OCI-LY1 (cell line): ENCODE results near the gene PCDHGA2.
"Not testable (repeated sequence)": the region's sequence is repeated elsewhere in the genome, so short reads cannot be mapped to it uniquely, and the experiment has no call there.

Source experiments
- H2AFZ ChIP-seq: fragments of 200-600 bp; sonication (generic), shearing (Covaris generic); 2 replicates; pipeline ENCODE4 v1.6.0; 2014; ENCODE audit warnings: antibody characterized with exemption, mild to moderate bottlenecking, low read length
- H3F3A ChIP-seq: fragments of 200-600 bp; sonication (generic), shearing (Covaris generic); 2 replicates; pipeline ENCODE4 v1.6.0; 2014; ENCODE audit warnings: mild to moderate bottlenecking, antibody characterized with exemption, low read length, moderate library complexity; ENCODE audit not compliant: insufficient read depth
- H3K27ac ChIP-seq: fragments of 200-600 bp; sonication (generic); 2 replicates; pipeline ENCODE4 v1.5.1; 2014; ENCODE audit warnings: low read length, mixed run types, mild to moderate bottlenecking, low read depth; ENCODE audit not compliant: poor library complexity, severe bottlenecking
- H3K27me3 ChIP-seq: fragments of 200-600 bp; sonication (generic); 2 replicates; pipeline ENCODE4 v1.6.0; 2014; ENCODE audit warnings: antibody characterized with exemption, mild to moderate bottlenecking, low read length, moderate library complexity; ENCODE audit not compliant: insufficient read depth
- H3K36me3 ChIP-seq: fragments of 200-600 bp; sonication (generic); 2 replicates; pipeline ENCODE4 v1.6.1; 2014; ENCODE audit warnings: mild to moderate bottlenecking, antibody characterized with exemption, low read length, moderate library complexity, mixed read lengths; ENCODE audit not compliant: insufficient read depth
- H3K4me1 ChIP-seq: fragments of 200-600 bp; sonication (generic); 2 replicates; pipeline ENCODE4 v1.5.1; 2014; ENCODE audit warnings: mild to moderate bottlenecking, low read length, moderate library complexity; ENCODE audit not compliant: insufficient read depth, severe bottlenecking
- H3K4me2 ChIP-seq: fragments of 200-600 bp; sonication (generic), shearing (Covaris generic); 2 replicates; pipeline ENCODE4 v1.6.1; 2014; ENCODE audit warnings: low read length
- H3K4me3 ChIP-seq: fragments of 200-600 bp; sonication (generic); 2 replicates; pipeline ENCODE4 v1.5.1; 2014; ENCODE audit warnings: low read length, low read depth, mild to moderate bottlenecking, mixed read lengths; ENCODE audit not compliant: poor library complexity, severe bottlenecking
- H3K79me2 ChIP-seq: fragments of 200-600 bp; shearing (Covaris generic); 2 replicates; pipeline ENCODE4 v1.6.1; 2016; ENCODE audit warnings: mixed run types, low read length, mixed read lengths; ENCODE audit not compliant: insufficient read depth
- H3K9ac ChIP-seq: fragments of 200-600 bp; sonication (generic), shearing (Covaris generic); 2 replicates; pipeline ENCODE4 v1.6.1; 2014; ENCODE audit warnings: mild to moderate bottlenecking, low read length, mixed read lengths
- H3K9me2 ChIP-seq: fragments of 200-600 bp; sonication (generic), shearing (Covaris generic); 2 replicates; pipeline ENCODE4 v1.6.1; 2014; ENCODE audit warnings: low read depth, mild to moderate bottlenecking, low read length, mixed read lengths
- H3K9me3 ChIP-seq: fragments of 200-600 bp; shearing (Covaris generic); 2 replicates; pipeline ENCODE4 v1.6.1; 2014; ENCODE audit warnings: low read length, mixed read lengths
- H4K20me1 ChIP-seq: fragments of 200-600 bp; sonication (generic), shearing (Covaris generic); 2 replicates; pipeline ENCODE4 v1.6.0; 2016; ENCODE audit warnings: mild to moderate bottlenecking, low read length; ENCODE audit not compliant: insufficient read depth
- EZH2 ChIP-seq: fragments of 200-600 bp; sonication (generic), shearing (Covaris generic); IDR thresholded peaks from 2 replicates; pipeline ENCODE4 v1.8.0; 2017; ENCODE audit warnings: borderline replicate concordance, mixed run types, mild to moderate bottlenecking, antibody characterized with exemption, low read length, moderate library complexity, mixed read lengths
- TF ChIP-seq, protein P1 (sequence below): fragments of 200-600 bp; sonication (generic), shearing (Covaris generic); IDR thresholded peaks from 2 replicates; pipeline ENCODE4 v1.5.1; 2017; ENCODE audit warnings: mild to moderate bottlenecking, antibody characterized with exemption, low read length, moderate library complexity, mixed read lengths

Gene PCDHGA2

DNA sequence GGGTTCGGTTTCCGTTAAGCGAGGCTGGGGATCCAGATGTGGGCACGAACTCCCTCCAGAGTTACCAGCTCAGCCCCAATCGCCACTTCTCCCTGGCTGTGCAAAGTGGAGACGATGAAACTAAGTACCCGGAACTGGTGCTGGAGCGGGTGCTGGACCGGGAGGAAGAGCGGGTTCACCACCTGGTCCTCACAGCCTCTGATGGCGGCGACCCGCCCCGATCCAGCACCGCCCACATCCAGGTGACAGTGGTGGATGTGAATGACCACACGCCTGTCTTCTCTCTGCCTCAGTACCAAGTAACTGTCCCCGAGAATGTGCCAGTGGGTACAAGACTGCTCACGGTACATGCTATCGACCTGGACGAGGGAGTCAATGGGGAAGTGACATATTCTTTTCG is 44.8 kb downstream of the PCDHGA2 start:
- H3F3A ChIP-seq: no peaks in the 10 kb centered on the region
- H3K9me2 ChIP-seq: no peaks in the 10 kb centered on the region
- H3K36me3 ChIP-seq: no peaks in the 10 kb centered on the region
- H3K27me3 ChIP-seq: no peaks in the 10 kb centered on the region
- H3K27ac ChIP-seq: no peak overlapping the region
- H3K9ac ChIP-seq: no peak overlapping the region
- TF ChIP-seq EZH2: no peak
- TF ChIP-seq, protein P1, sequence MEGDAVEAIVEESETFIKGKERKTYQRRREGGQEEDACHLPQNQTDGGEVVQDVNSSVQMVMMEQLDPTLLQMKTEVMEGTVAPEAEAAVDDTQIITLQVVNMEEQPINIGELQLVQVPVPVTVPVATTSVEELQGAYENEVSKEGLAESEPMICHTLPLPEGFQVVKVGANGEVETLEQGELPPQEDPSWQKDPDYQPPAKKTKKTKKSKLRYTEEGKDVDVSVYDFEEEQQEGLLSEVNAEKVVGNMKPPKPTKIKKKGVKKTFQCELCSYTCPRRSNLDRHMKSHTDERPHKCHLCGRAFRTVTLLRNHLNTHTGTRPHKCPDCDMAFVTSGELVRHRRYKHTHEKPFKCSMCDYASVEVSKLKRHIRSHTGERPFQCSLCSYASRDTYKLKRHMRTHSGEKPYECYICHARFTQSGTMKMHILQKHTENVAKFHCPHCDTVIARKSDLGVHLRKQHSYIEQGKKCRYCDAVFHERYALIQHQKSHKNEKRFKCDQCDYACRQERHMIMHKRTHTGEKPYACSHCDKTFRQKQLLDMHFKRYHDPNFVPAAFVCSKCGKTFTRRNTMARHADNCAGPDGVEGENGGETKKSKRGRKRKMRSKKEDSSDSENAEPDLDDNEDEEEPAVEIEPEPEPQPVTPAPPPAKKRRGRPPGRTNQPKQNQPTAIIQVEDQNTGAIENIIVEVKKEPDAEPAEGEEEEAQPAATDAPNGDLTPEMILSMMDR: no peak
- H2AFZ ChIP-seq: no peak overlapping the region
- H3K79me2 ChIP-seq: no peaks in the 10 kb centered on the region
- no peak overlapping the region for H3K4me3 ChIP-seq
- H4K20me1 ChIP-seq: no peaks in the 10 kb centered on the region
- peaks cover 9% of the 10 kb centered on the region for H3K9me3 ChIP-seq
- H3K4me1 ChIP-seq: no peaks in the 10 kb centered on the region
- no peak overlapping the region for H3K4me2 ChIP-seq

DNA sequence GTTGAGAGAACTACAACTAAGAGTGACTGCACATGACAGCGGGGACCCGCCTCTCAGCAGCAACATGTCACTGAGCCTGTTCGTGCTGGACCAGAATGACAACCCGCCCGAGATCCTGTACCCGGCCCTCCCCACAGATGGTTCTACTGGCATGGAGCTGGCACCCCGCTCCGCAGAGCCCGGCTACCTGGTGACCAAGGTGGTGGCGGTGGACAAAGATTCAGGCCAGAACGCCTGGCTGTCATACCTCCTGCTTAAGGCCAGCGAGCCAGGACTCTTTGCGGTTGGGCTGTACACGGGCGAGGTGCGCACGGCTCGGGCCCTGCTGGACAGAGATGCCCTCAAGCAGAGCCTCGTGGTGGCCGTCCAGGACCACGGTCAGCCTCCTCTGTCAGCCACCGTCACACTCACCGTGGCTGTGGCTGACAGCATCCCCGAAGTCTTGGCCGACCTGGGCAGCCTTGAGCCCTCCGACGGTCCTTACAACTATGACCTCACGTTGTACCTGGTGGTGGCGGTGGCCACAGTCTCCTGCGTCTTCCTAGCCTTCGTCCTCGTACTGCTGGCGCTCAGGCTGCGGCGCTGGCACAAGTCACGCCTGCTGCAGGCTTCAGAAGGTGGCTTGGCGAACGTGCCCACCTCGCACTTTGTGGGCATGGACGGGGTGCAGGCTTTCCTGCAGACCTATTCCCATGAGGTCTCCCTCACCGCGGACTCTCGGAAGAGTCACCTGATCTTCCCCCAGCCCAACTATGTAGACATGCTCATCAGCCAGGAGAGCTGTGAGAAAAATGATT is 46.1 kb downstream of the PCDHGA2 start:
- H3K27ac ChIP-seq: no peak overlapping the region
- no peak overlapping the region for H3K4me2 ChIP-seq
- H3K36me3 ChIP-seq: no peaks in the 10 kb centered on the region
- no peaks in the 10 kb centered on the region for H3F3A ChIP-seq
- H4K20me1 ChIP-seq: no peaks in the 10 kb centered on the region
- H3K4me1 ChIP-seq: no peaks in the 10 kb centered on the region
- peaks cover 12% of the 10 kb centered on the region for H3K9me3 ChIP-seq
- no peaks in the 10 kb centered on the region for H3K79me2 ChIP-seq
- TF ChIP-seq EZH2: no peak
- TF ChIP-seq, protein P1: no peak
- no peak overlapping the region for H3K9ac ChIP-seq
- no peaks in the 10 kb centered on the region for H3K27me3 ChIP-seq
- H2AFZ ChIP-seq: no peak overlapping the region
- H3K9me2 ChIP-seq: no peaks in the 10 kb centered on the region
- no peak overlapping the region for H3K4me3 ChIP-seq

DNA sequence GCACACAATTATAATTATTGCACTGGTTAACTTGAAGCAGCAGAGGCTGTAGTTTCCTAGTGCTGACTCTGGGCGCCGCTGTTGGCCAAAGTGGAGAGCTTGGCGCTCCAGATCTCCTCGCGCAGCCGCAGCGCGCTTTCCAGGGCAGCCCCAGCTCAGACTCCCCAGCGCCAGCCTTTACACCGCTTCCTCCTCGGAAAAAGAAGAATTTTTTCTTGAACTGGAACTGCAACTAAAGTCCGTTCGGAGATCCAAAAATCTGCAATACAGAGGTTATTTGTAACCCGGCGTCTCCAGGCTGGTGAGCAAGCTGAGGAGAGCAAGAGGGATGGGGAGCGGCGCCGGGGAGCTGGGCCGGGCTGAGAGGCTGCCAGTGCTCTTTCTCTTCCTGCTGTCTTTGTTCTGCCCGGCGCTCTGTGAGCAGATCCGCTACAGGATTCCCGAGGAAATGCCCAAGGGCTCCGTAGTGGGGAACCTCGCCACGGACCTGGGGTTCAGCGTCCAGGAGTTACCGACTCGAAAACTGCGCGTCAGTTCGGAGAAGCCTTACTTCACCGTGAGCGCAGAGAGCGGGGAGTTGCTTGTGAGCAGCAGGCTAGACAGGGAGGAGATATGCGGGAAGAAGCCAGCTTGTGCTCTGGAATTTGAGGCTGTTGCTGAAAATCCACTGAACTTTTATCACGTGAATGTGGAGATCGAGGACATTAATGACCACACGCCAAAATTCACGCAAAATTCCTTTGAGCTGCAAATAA is 49.2 kb downstream of the PCDHGA2 start, which contains the start of gene PCDHGB4:
Gene PCDHGB4, plus strand, starts transcription at position 142 of the 755 bp plus-strand sequence. Its CDS starts 187 bp downstream, at position 329.
- not testable (repeated sequence) for H3K4me2 ChIP-seq, H3K27ac ChIP-seq, H3K4me1 ChIP-seq, H3K36me3 ChIP-seq, H4K20me1 ChIP-seq, H3K9ac ChIP-seq, H2AFZ ChIP-seq, H3K79me2 ChIP-seq, H3F3A ChIP-seq, H3K4me3 ChIP-seq, H3K27me3 ChIP-seq, H3K9me2 ChIP-seq
- peaks cover 13% of the 10 kb centered on the region for H3K9me3 ChIP-seq
